NCI-H82 (cell line): ENCODE results near the gene TBCCD1.
"Not testable (repeated sequence)": the region's sequence is repeated elsewhere in the genome, so short reads cannot be mapped to it uniquely, and the experiment has no call there.

Experiments used
- DNase-seq: peaks from one replicate; lab custom pipeline; 2025; lab: John Stamatoyannopoulos, UW

Gene TBCCD1

DNA sequence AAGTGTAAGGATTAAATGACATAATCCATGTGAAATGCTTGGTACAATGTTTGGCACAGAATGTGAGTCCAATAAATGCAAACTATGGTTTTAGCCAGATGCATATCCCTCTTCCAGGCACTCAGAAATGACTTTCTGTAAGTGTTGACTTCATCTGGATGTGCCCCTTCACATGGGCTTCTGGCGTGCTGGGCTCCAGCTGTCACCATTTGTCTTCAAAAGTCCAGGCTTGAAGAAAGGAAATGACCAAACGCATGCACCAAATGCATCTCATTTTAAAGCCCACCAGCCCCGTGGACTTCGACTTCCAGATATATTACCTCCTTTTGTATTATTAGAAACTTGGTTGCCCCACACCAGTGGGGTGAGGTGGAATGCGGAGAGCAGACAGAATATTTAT lies 46.7 kb downstream of the TBCCD1 start:
- DNase-seq = no peak

DNA sequence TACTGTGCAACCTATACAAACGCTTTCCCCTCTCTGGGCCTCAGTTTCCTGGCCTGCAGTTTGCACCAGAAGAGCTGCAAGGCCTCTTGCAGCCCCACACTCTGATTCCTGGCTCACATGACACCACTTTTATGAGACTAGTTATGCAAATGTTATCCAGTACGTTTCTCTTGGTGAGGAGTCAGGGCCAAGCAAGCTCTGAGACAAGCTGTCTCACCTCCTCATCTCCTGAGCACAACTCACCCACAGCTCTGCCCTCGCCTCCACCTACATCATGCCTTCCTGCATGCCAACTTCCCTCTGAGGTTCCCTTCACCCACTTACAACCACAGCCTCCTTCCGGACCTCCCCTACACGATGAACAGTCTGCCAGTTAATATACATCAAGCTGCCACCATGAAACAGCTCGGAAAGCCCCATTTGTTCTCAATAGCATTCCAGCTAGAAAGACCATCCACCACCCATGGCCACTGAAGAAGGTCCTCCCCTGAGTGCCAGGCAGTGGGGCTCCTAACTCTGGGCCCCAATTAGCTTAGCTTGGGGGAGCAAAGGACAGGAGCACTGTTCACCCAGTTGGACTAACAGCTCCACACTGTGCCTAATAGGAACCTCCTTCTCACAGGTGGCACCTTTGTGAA lies 48.0 kb downstream of the TBCCD1 start:
- DNase-seq = no peak

- no peak for DNase-seq
These were observed 49.9 kb downstream of the TBCCD1 start for GRCh38 chr3:186517218-186517617.

GRCh38 chr3:186516646-186517045 lies 50.5 kb downstream of the TBCCD1 start:
- no peak for DNase-seq

- no peak for DNase-seq
These were observed 52.0 kb downstream of the TBCCD1 start for GRCh38 chr3:186515125-186515524.

- DNase-seq = peak; percentile 72
These were observed 52.7 kb downstream of the TBCCD1 start for GRCh38 chr3:186514296-186515002.

GRCh38 chr3:186513386-186513785 lies 53.8 kb downstream of the TBCCD1 start:
- DNase-seq = no peak

DNA sequence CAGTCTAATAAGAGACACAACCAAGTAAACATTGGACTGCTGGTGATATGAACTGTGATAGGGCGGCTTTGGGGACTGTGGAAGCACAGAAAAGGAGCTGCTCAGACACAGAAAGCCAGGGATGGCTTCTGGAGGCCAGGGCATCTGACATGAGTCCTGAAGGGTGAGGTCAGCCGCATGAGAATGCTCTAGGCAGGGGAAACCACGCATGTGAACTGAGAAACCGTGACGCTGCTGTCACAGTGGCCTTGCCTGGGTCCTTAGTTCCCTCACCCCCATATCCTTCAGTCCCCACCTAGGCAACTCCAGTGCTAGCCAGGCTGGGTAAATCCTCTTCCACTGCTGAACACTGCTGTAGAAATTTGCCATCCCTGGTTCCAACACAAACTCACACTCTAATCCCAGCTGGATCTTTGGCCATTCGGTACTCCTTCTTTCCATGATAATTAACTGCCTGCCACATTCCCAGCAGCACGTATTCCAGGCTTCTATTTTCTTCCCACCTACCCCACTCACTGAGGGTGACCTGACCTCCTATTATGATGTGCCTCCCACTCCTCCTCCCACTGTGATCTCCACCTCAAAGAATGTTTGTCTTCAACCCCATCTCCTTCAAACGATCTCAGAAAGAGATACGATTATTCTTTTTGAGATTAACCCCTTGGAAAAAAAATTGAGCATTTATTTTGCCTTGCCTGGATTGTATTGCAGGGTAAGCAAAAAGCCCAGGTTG lies 54.4 kb downstream of the TBCCD1 start:
- DNase-seq = no peak

- no peak for DNase-seq
These were observed 55.4 kb downstream of the TBCCD1 start for GRCh38 chr3:186511702-186512101.

DNA sequence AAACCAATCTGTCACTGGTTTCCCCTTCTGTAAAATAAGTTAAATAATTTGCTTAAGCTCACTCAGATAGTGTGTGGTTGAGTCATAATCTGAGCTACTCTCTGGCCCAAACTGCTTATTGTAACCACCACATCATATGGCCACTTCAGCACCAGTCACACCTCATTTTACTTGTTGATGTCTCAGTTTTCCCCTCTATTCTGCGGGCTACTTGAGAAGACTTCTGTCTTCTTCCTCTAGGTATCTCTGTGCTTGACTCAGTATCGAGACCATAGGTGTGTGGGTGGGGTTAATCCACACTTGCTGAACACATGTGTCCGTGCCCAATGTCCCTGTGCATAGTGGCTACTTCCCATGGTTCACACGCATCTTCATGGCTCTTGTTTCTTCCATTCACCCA lies 55.9 kb downstream of the TBCCD1 start:
- no peak for DNase-seq

- no peak for DNase-seq
These were observed 56.6 kb downstream of the TBCCD1 start for GRCh38 chr3:186510374-186511079.

DNA sequence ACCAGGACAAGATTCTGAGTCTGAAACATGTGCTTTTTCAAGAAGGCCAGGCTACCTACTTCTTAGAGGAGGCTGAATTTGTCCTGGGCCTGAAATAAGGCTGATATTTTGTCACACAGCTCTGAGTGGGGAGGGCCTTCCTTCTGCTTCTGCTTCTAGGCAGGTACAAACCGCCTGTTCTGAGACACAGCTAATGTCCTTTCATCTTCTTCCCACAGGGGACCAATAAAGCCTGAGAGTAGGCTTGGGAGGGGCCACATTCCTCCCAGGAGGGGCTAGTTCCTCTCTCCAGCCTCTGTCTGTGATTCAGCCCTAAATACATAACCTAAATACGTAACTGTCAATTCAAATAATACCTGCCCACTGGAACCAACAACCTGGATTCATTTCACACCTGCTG lies 57.7 kb downstream of the TBCCD1 start:
- no peak for DNase-seq

DNA sequence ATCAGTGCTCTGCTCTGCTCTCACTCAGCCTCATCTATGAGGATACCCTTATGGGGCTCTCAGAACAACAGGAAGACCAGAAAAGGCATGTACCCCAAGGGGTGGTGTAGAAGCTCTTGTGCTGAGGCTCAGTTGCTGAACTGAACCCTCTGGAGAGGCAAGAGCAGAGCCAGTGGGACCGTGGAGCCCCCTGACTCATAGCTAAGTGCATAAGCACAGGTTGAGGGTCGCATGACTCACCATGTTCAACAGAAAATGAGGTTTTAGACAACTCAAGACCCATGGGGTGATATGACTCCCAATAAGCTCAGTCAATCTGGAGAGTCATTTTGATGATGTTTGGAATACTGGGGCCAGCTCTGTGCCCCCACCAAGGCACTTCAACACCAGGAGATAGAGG lies 60.3 kb downstream of the TBCCD1 start:
- no peak for DNase-seq

DNA sequence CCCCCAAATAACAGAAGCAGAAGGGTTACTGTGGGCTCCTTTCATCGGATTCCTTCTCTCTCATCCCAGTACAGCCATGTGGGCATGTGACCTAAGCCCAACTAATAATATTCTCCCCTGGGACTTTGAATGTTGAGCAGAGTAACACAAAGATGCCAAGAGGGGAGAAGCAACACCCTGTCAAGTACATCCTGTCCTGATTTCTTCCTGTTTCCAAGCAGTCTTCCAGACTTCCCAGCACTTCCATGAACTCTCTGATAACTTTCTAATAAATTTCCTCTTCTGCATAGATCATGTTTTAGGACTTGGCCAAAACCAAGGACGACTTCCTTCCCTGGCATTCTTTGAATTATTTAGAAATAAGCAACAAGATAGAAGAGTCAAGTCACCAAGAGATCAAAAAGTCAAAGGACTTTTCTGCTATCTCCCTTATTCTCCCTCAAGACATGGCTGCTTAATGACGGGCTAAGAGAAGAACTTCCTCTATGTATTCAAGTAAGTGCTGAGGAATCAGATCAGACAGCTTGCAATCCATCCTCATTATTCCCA lies 60.9 kb downstream of the TBCCD1 start:
- no peak for DNase-seq

GRCh38 chr3:186502966-186503712 lies 64.0 kb downstream of the TBCCD1 start:
- DNase-seq = no peak

GRCh38 chr3:186502138-186502948 lies 64.8 kb downstream of the TBCCD1 start:
- no peak for DNase-seq

- not testable (repeated sequence) for DNase-seq
These were observed 67.2 kb downstream of the TBCCD1 start for GRCh38 chr3:186499949-186500348.

- not testable (repeated sequence) for DNase-seq
These were observed 69.1 kb downstream of the TBCCD1 start for GRCh38 chr3:186498022-186498421.

GRCh38 chr3:186497608-186498007 lies 69.5 kb downstream of the TBCCD1 start:
- DNase-seq = no peak

DNA sequence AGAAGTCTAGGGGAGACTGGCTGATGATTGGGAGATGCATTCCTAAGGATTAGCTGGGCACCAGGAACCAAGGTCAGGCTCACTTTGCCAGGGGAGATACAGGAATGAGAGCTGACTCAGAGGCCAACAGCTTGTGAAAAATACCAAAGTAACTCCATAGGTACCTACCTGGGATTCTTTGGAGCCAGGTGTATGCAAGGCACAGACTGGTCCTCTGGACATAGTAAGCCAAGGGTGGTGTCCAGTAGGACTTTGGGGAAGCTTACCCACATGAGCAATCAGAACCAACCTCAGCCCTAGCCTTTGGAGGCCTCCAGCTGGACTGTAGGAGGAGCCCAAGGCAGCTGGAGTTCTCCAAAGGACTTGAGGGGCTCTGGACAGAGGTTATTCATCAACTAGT lies 70.5 kb downstream of the TBCCD1 start:
- DNase-seq = no peak
